Cardiac muscle cell (in vitro differentiated cells and primary cell): ENCODE measurements around the gene UBE2I. TPM values are rescaled to one million over a fixed set of nuclear protein-coding genes. Genes with fewer than 3 reads are reported as not detected.
A peak's percentile ranks its signal among the peaks of the same experiment; 100 is the strongest.

Experiments
- DNase-seq, 2 donors: peaks; one replicate each; pipeline versions ENCODE4 v3.0.0 to v3.0.0-alpha.2; 2010 to 2017; ENCODE audit warnings: low read depth in 1 of 2, low spot score in 1 of 2
- H3K27ac ChIP-seq: fragments of 200-600 bp; sonication (generic); 2 replicates; pipeline ENCODE4 v1.5.1; 2016
- H3K27me3 ChIP-seq: fragments of 200-600 bp; sonication (generic); 2 replicates; pipeline ENCODE4 v1.6.0; 2016; ENCODE audit warnings: control low read depth
- H3K36me3 ChIP-seq: fragments of 200-600 bp; sonication (generic); 2 replicates; pipeline ENCODE4 v1.5.1; 2016; ENCODE audit warnings: control low read depth
- H3K4me1 ChIP-seq: fragments of 200-600 bp; sonication (generic); 2 replicates; pipeline ENCODE4 v1.8.1; 2017; ENCODE audit warnings: low read depth, mild to moderate bottlenecking, mixed run types
- H3K4me3 ChIP-seq: fragments of 200-600 bp; sonication (generic); 2 replicates; pipeline ENCODE4 v1.5.1; 2016; ENCODE audit warnings: mild to moderate bottlenecking
- H3K9me3 ChIP-seq: fragments of 200-600 bp; sonication (generic); 2 replicates; pipeline ENCODE4 v1.5.1; 2017; ENCODE audit warnings: low read depth, mild to moderate bottlenecking, control low read depth
- CTCF ChIP-seq: IDR thresholded peaks from 2 replicates; pipeline ENCODE4 v1.5.1; 2012; ENCODE audit warnings: low read depth, mild to moderate bottlenecking, low read length
- polyA plus RNA-seq: library from polyadenylated mRNA; unstranded; fragments of >200 nt; fragmentation: Nextera tagmentation; extraction: Ambion mirVana; gene quantifications from 2 replicates; pipeline ENCODE4 v1.2.1, GENCODE V29; 2016
- total RNA-seq: library from RNA; depleted of rRNA; stranded (reverse); fragments of >200 nt; gene quantifications from 2 replicates; pipeline ENCODE4 v1.2.3, GENCODE V29; 2016

The UBE2I gene
- total and polyA plus RNA-seq, 2 experiments from 2014 or later = 75.4 to 157 TPM

DNA sequence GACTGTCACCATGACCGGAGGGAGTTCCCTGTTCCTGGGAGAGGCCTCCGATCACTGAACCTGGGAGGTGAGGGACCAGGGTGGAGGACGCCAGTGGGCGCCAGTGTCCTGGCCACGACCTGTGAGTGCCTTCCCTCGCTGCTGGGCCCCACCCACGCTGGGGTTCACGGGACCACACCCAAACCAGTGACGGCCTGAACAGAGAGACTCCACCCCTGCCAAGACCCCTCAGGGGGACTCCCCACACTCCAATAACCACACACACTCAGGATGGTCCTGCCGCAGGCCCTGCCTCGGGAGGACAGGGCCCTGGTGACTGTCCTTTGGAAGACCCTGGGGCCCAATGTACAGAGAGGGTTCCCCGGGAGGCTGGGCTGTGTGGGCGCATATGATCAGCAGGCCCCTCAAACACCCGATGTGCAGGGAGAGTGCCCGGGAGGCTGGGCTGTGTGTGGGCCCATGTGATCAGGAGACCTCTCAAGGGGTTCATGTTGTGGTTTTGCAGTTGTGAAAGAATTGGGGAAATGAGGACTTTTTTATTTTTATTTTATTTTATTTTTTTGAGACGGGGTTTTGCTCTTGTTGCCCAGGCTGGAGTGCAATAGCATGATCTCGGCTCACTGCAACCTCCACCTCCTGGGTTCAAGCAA is 27.0 kb upstream of the UBE2I start:
- TF ChIP-seq CTCF = no peak
- H3K4me1 ChIP-seq = no peaks in the 10 kb centered on the region
- H3K4me3 ChIP-seq = no peak overlapping the region
- no peaks in the 10 kb centered on the region for H3K36me3 ChIP-seq
- no peaks in the 10 kb centered on the region for H3K9me3 ChIP-seq
- H3K27me3 ChIP-seq = no peaks in the 10 kb centered on the region
- DNase-seq = no peak
- no peak overlapping the region for H3K27ac ChIP-seq

- Histone ChIP-seq H3K9me3 (no peaks in the 10 kb centered on the region), H3K4me1 (no peaks in the 10 kb centered on the region), H3K27me3 (no peaks in the 10 kb centered on the region), H3K36me3 (no peaks in the 10 kb centered on the region), H3K4me3 (no peak overlapping the region), H3K27ac (no peak overlapping the region)
- no peak for TF ChIP-seq CTCF
- DNase-seq = no peak
Observed at GRCh38 chr16:1283296-1283695, 26.1 kb upstream of the UBE2I start.

DNA sequence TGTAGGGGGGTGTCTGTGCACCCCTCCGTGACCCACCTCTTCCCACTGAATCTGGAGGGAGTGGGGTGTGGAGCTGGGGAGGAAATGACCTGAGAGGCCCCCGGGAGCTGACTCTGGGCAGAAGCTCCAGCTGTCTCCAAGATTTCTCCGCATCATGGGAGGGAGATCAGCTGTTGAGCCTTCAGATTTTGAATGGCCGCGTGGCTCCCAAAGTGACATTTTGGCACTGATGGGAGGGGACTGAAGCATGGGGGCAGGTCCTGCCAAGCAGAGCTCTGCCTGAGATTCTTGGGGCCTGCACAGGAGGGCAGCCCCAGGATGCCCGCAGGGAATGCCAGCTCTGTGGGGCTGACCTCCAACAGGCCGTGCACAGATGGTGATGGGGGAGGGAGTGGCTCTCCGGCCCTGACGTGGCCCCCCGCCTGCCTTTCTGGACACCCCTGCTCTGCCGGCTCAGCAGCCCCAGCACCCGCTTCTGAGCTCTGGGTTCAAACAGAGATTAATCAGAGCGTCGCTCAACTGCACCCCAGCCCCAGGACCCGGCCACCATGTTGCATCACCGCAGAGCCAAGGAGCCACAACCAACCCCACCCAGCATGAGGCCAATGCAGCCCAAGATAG is 25.3 kb upstream of the UBE2I start:
- no peak for DNase-seq
- H3K36me3 ChIP-seq = no peaks in the 10 kb centered on the region
- no peak overlapping the region for H3K4me3 ChIP-seq
- H3K27ac ChIP-seq = no peak overlapping the region
- H3K4me1 ChIP-seq = no peaks in the 10 kb centered on the region
- no peaks in the 10 kb centered on the region for H3K27me3 ChIP-seq
- TF ChIP-seq CTCF = no peak
- no peaks in the 10 kb centered on the region for H3K9me3 ChIP-seq

- no peak for TF ChIP-seq CTCF
- Histone ChIP-seq H3K4me1 (peaks cover 6% of the 10 kb centered on the region), H3K27ac (no peak overlapping the region), H3K9me3 (no peaks in the 10 kb centered on the region), H3K36me3 (no peaks in the 10 kb centered on the region), H3K4me3 (no peak overlapping the region), H3K27me3 (peaks cover 13% of the 10 kb centered on the region)
- DNase-seq = peak in 1 of 2 donors; percentile 40
Observed at GRCh38 chr16:1285669-1286512, 23.5 kb upstream of the UBE2I start.

- DNase-seq = no peak
Observed at GRCh38 chr16:1286513-1287094, 22.8 kb upstream of the UBE2I start.

More at GRCh38 chr16:1286513-1287094, 22.8 kb upstream of the UBE2I start:
- H3K4me1 ChIP-seq = peaks cover 6% of the 10 kb centered on the region
- H3K4me3 ChIP-seq = no peak overlapping the region
- no peaks in the 10 kb centered on the region for H3K36me3 ChIP-seq
- H3K27me3 ChIP-seq = peaks cover 19% of the 10 kb centered on the region
- no peak overlapping the region for H3K27ac ChIP-seq
- H3K9me3 ChIP-seq = no peaks in the 10 kb centered on the region
- no peak for TF ChIP-seq CTCF
